Measurements from ENCODE around the gene MT1G. TPM values are rescaled to one million over a fixed set of nuclear protein-coding genes. Genes with fewer than 3 reads are reported as not detected.

The MT1G gene
- total and polyA plus RNA-seq, 9 of the 15 experiments (the other 6 are each of a cell fraction or from before 2014, with no cell fraction given) = 0.28 to 1.7 (median 0.69) TPM; not detected in 4

DNA sequence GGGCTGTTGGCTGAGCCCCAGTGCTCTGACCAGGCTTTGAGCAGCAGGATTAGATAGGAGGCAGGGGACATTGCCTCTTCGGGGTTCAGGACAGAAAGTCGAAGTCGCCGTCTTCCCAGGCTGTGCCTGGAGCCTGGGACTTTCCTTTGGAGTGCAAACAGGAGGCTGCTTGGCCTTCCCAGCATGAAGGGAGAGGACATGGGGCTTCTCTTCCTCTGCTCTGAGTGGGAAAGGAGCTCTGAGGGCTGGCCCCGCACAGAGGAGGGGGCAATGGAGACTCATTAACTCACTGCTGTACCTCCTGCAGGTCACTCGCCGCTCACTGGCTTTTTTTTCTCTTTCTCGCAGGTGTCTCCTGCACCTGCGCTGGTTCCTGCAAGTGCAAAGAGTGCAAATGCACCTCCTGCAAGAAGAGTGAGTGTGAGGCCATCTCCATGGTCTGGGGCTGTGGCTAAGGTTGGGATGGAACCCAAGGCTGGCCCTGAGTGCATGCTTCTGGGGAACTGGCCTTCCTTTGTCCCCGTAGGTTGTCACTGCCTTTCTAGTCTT is 9.5 kb downstream of the MT1G start (continued):
- TF ChIP-seq, protein P1, sequence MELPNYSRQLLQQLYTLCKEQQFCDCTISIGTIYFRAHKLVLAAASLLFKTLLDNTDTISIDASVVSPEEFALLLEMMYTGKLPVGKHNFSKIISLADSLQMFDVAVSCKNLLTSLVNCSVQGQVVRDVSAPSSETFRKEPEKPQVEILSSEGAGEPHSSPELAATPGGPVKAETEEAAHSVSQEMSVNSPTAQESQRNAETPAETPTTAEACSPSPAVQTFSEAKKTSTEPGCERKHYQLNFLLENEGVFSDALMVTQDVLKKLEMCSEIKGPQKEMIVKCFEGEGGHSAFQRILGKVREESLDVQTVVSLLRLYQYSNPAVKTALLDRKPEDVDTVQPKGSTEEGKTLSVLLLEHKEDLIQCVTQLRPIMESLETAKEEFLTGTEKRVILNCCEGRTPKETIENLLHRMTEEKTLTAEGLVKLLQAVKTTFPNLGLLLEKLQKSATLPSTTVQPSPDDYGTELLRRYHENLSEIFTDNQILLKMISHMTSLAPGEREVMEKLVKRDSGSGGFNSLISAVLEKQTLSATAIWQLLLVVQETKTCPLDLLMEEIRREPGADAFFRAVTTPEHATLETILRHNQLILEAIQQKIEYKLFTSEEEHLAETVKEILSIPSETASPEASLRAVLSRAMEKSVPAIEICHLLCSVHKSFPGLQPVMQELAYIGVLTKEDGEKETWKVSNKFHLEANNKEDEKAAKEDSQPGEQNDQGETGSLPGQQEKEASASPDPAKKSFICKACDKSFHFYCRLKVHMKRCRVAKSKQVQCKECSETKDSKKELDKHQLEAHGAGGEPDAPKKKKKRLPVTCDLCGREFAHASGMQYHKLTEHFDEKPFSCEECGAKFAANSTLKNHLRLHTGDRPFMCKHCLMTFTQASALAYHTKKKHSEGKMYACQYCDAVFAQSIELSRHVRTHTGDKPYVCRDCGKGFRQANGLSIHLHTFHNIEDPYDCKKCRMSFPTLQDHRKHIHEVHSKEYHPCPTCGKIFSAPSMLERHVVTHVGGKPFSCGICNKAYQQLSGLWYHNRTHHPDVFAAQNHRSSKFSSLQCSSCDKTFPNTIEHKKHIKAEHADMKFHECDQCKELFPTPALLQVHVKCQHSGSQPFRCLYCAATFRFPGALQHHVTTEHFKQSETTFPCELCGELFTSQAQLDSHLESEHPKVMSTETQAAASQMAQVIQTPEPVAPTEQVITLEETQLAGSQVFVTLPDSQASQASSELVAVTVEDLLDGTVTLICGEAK (IDR thresholded peaks at IDR 0.05) = no peak
- TF ChIP-seq, protein P1 (CRISPR knock-in tag; IDR thresholded peaks at IDR 0.05) = no peak
- no peak for TF ChIP-seq ZNF696 (CRISPR knock-in tag; conservative IDR thresholded peaks at IDR 0.05)

Data from K562 (cell line).